ENCODE results near the gene GLB1L2. TPM values are rescaled to one million over a fixed set of nuclear protein-coding genes. Genes with fewer than 3 reads are reported as not detected.

The GLB1L2 gene
- polyA plus RNA-seq, 1 experiment = 0.18 TPM

DNA sequence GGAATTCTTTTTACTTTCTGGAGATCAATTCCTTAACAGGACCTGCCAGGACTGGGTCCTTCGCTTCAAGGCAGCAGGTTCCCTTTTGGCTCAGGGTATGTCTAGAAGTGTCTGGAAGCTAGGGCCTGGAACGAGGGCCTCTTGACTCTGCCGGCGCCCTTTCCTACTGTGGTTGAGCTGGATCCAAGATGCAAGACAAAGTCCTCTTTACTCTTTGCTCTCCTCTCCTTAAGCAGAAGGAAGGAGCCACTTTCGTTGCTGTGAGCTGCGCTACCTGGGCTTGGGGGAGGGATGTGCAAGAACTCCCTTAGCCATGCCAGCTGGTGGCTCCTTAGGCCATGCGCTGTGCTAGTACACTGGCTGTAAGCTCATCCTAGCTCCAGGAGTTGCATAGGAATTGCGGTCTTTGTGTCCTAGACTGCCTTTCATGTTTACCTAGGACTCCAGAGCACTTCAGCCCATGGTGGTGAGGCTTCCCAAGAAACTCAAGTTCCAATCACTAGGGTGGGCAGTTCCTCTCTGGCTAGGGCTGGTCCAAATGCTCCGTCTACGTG, 18.1 kb downstream of the GLB1L2 start:
- DNase-seq (ENCODE audit: low read depth) = no peak
- CTCF ChIA-PET = interaction anchor here (0.6 kb wide), 1 partner anchor 468 kb away, joined by 3 read pairs; no protein-coding TSS in a partner anchor

DNA sequence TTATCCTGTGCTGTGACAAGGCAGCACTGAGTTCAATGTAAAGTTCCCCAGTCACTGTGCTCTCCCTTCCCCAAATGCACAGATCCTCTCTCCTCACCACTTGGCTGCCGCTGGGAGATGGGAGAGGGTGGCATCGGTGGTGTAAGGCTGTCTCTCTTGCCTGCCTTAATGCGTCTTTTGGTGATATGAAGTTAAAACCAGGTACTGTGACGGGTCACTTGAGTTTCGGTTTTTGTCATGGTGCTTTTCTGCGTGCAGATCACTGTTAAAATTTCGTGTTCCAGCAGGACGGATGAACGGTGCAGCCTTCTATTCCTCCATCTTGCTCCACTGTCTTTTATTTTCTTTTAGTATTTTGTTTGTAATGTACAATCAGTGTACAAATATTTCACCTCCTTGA, 18.6 kb downstream of the GLB1L2 start:
- TF ChIP-seq, protein P1, sequence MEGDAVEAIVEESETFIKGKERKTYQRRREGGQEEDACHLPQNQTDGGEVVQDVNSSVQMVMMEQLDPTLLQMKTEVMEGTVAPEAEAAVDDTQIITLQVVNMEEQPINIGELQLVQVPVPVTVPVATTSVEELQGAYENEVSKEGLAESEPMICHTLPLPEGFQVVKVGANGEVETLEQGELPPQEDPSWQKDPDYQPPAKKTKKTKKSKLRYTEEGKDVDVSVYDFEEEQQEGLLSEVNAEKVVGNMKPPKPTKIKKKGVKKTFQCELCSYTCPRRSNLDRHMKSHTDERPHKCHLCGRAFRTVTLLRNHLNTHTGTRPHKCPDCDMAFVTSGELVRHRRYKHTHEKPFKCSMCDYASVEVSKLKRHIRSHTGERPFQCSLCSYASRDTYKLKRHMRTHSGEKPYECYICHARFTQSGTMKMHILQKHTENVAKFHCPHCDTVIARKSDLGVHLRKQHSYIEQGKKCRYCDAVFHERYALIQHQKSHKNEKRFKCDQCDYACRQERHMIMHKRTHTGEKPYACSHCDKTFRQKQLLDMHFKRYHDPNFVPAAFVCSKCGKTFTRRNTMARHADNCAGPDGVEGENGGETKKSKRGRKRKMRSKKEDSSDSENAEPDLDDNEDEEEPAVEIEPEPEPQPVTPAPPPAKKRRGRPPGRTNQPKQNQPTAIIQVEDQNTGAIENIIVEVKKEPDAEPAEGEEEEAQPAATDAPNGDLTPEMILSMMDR (IDR thresholded peaks at IDR 0.05; ENCODE audit: insufficient read depth, low read depth, low read length) = no peak
- ChIA-PET POLR2A (no interaction called here), CTCF (interaction anchor here (0.6 kb wide), 1 partner anchor 467 kb away, joined by 3 read pairs; no protein-coding TSS in a partner anchor)
- DNase-seq (ENCODE audit: low read depth) = no peak
- Histone ChIP-seq H3K4me3 (ENCODE audit: low read depth, low read length) (no peak overlapping the region), H3K27me3 (ENCODE audit: control insufficient read depth, insufficient read depth, low read length) (no peaks in the 10 kb centered on the region), H3K36me3 (ENCODE audit: control insufficient read depth, insufficient read depth, low read length) (no peaks in the 10 kb centered on the region)

More for the DNA sequence above, 18.1 kb downstream of the GLB1L2 start:
- H3K4me3 ChIP-seq (ENCODE audit: low read depth, low read length) = no peak overlapping the region
- H3K36me3 ChIP-seq (ENCODE audit: control insufficient read depth, insufficient read depth, low read length) = no peaks in the 10 kb centered on the region
- TF ChIP-seq, protein P1 (IDR thresholded peaks at IDR 0.05; ENCODE audit: insufficient read depth, low read depth, low read length) = no peak
- H3K27me3 ChIP-seq (ENCODE audit: control insufficient read depth, insufficient read depth, low read length) = no peaks in the 10 kb centered on the region
- POLR2A ChIA-PET = no interaction called here

DNA sequence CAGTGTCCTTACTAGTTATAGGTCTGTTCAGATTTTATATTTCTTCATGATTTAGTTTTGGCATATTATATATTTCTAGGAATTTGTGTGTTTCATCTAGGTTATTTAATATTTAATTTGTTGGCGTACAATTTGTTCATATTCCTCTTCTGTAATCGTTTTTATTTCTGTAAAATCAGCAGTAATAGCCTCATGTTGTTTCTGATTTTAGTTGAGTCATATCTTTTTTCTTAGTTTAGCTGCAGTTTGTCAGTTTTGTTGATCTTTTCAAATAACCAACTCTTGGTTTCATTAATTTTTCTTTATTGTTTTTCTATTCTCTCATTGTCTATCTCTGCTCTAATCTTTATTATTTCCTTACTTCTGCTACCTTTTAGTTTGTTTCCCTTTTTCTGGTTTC, 20.3 kb downstream of the GLB1L2 start:
- Histone ChIP-seq H3K36me3 (ENCODE audit: control insufficient read depth, insufficient read depth, low read length) (no peaks in the 10 kb centered on the region), H3K4me3 (ENCODE audit: low read depth, low read length) (no peak overlapping the region), H3K27me3 (ENCODE audit: control insufficient read depth, insufficient read depth, low read length) (no peaks in the 10 kb centered on the region)
- ChIA-PET POLR2A (no interaction called here), CTCF (no interaction called here)
- TF ChIP-seq, protein P1 (IDR thresholded peaks at IDR 0.05; ENCODE audit: insufficient read depth, low read depth, low read length) = no peak
- no peak for DNase-seq (ENCODE audit: low read depth)

DNA sequence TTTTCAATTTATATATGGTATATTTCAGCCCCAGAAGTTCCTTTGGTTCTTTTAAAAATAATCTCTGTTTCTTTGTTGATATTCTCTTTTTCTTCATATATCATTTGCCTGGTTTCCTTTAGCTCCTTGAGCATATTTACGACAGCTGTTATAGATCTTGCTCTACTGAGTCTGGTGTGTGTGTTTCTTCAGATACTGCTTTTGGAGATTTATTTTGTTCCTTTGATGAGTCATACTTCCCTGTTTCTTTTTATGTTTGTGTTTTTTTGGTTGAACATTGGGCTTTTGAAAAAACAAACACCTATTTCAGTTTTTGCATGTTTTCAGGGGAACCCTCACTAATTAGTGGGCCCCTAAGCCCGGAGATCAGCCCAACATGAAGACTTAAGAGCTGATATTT, 23.3 kb downstream of the GLB1L2 start:
- no peak overlapping the region for H3K4me3 ChIP-seq (ENCODE audit: low read depth, low read length)
- ChIA-PET POLR2A (no interaction called here), CTCF (no interaction called here)
- H3K36me3 ChIP-seq (ENCODE audit: control insufficient read depth, insufficient read depth, low read length) = no peaks in the 10 kb centered on the region
- H3K27me3 ChIP-seq (ENCODE audit: control insufficient read depth, insufficient read depth, low read length) = no peaks in the 10 kb centered on the region
- DNase-seq (ENCODE audit: low read depth) = no peak
- TF ChIP-seq, protein P1 (IDR thresholded peaks at IDR 0.05; ENCODE audit: insufficient read depth, low read depth, low read length) = no peak

DNA sequence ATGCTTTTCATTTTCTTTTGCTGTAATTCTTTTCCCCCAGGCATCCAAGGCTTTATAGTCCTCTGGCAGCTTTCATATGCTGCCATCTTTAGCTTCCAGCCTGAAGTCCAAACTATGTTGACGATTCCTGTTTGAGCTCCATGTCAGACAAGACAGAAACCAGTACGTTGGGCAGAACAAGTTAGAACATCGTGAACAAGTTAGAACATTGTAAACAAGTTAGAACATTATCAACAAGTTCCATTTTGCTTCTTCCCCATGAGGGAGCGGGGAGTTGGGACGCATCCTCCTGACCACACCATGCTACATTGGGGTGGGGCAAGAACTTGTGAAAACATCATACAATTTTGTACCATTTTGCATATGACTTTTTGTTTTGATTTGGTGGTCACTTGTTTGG, 23.9 kb downstream of the GLB1L2 start:
- ChIA-PET CTCF (no interaction called here), POLR2A (no interaction called here)
- no peak overlapping the region for H3K4me3 ChIP-seq (ENCODE audit: low read depth, low read length)
- TF ChIP-seq, protein P1 (IDR thresholded peaks at IDR 0.05; ENCODE audit: insufficient read depth, low read depth, low read length) = no peak
- no peak for DNase-seq (ENCODE audit: low read depth)
- no peaks in the 10 kb centered on the region for H3K27me3 ChIP-seq (ENCODE audit: control insufficient read depth, insufficient read depth, low read length)
- H3K36me3 ChIP-seq (ENCODE audit: control insufficient read depth, insufficient read depth, low read length) = no peaks in the 10 kb centered on the region
